HepG2 (cell line): ENCODE data around the gene MAGI1. TPM values are rescaled to one million over a fixed set of nuclear protein-coding genes. Genes with fewer than 3 reads are reported as not detected.

ENCODE experiments used
- ATAC-seq: fragments of 200-7000 bp; cut with Tn5 transposase; 3 replicates; pipeline ENCODE4 v1.9.1; 2020; ENCODE audit warnings: mild to moderate bottlenecking, moderate library complexity
- BruUV-seq: library from RNA; stranded (reverse); fragments of 400-500 nt; replicated peaks from 2 replicates; lab custom pipeline; 2021; lab: Mats Ljungman, UMichigan
- CTCF ChIA-PET: fragments of 300-600 bp; formaldehyde crosslinking; extraction: SDS; loops from one replicate; lab custom pipeline; 2021; ENCODE audit warnings: low total read pairs, inconsistent platforms, low intra/inter-chr PET ratio; lab: Yijun Ruan, JAX
- POLR2A ChIA-PET: fragments of 350-600 bp; sonication (Branson Sonifier 250); formaldehyde crosslinking; loops from one replicate; lab custom pipeline; 2020; ENCODE audit warnings: antibody characterized with exemption, inconsistent platforms; lab: Yijun Ruan, JAX
- DNase-seq: peaks from one replicate; pipeline ENCODE4 v3.0.0-alpha.2; 2015; ENCODE audit warnings: low spot score
- FAIRE-seq: peaks from 3 replicates; lab custom pipeline; 2011; peaks lifted over from hg19 to GRCh38; lab: Jason Lieb, UNC
- H2AFZ ChIP-seq: one replicate; pipeline ENCODE4 v1.6.1; 2011; ENCODE audit warnings: low read length, inconsistent platforms
- H3K27ac ChIP-seq: fragments of 300-600 bp; 3 replicates; pipeline ENCODE4 v1.8.0; 2011; ENCODE audit warnings: mixed run types, mild to moderate bottlenecking, mixed read lengths, low read length, inconsistent platforms; ENCODE audit not compliant: insufficient read depth; ENCODE audit errors: extremely low read length
- H3K27me3 ChIP-seq, 2 experiments: fragments of 200-600 bp in 1 of 2; 2 replicates in 1 of 2; 3 replicates in 1 of 2; pipeline versions ENCODE4 v1.6.0 to v1.8.0; 2011; ENCODE audit warnings: low read length in 2 of 2, mild to moderate bottlenecking in 2 of 2, moderate library complexity in 2 of 2, inconsistent platforms in 1 of 2; ENCODE audit not compliant: insufficient read depth in 2 of 2, control insufficient read depth in 1 of 2
- H3K36me3 ChIP-seq, 2 experiments: fragments of 200-600 bp in 1 of 2; replicated peaks in 1 of 2; 2 replicates in 1 of 2; 3 replicates in 1 of 2; pipeline versions ENCODE4 v1.5.1 to v1.8.0; 2011; ENCODE audit warnings: low read length in 2 of 2, inconsistent platforms in 1 of 2; ENCODE audit not compliant: insufficient read depth in 2 of 2, control insufficient read depth in 1 of 2
- H3K4me1 ChIP-seq: 2 replicates; pipeline ENCODE4 v1.5.1; 2012; ENCODE audit warnings: low read length, inconsistent platforms; ENCODE audit not compliant: insufficient read depth
- H3K4me2 ChIP-seq: 2 replicates; pipeline ENCODE4 v1.6.0; 2011; ENCODE audit warnings: low read depth, low read length, inconsistent platforms
- H3K4me3 ChIP-seq, 3 experiments: fragments of 200-600 bp in 1 of 3; sonication (generic), shearing (Covaris generic) in 1 of 3; replicated peaks in 1 of 3; 2 replicates each; pipeline ENCODE4 v1.5.1; 2011 to 2016; ENCODE audit warnings: low read length in 3 of 3, inconsistent platforms in 2 of 3, low read depth in 2 of 3, mild to moderate bottlenecking in 2 of 3, control low read depth in 1 of 3, mixed read lengths in 1 of 3; ENCODE audit not compliant: insufficient read depth in 1 of 3
- H3K79me2 ChIP-seq: one replicate; pipeline ENCODE4 v1.6.1; 2011; ENCODE audit warnings: low read length, inconsistent platforms; ENCODE audit not compliant: insufficient read depth
- H3K9ac ChIP-seq: 2 replicates; pipeline ENCODE4 v1.6.0; 2011; ENCODE audit warnings: mild to moderate bottlenecking, low read depth, low read length, inconsistent platforms; ENCODE audit not compliant: insufficient read depth
- H3K9me3 ChIP-seq: 2 replicates; pipeline ENCODE4 v1.5.1; 2012; ENCODE audit warnings: mild to moderate bottlenecking, low read length
- H4K20me1 ChIP-seq: 2 replicates; pipeline ENCODE4 v1.6.0; 2011; ENCODE audit warnings: inconsistent platforms, mild to moderate bottlenecking, low read length, moderate library complexity; ENCODE audit not compliant: insufficient read depth
- AGO1 ChIP-seq: fragments of 200-400 bp; formaldehyde crosslinking; IDR thresholded peaks from 2 replicates; pipeline ENCODE4 v1.6.1; 2017; ENCODE audit warnings: mild to moderate bottlenecking, low read depth, low read length, moderate library complexity; ENCODE audit not compliant: poor library complexity, severe bottlenecking
- CC2D1A ChIP-seq: sonication (generic); formaldehyde crosslinking; IDR thresholded peaks from 2 replicates; pipeline ENCODE4 v1.8.1; 2023; ENCODE audit warnings: mild to moderate bottlenecking, missing genetic modification reagents
- EP300 ChIP-seq, 3 experiments: sonication (generic) in 1 of 3; formaldehyde crosslinking in 1 of 3; IDR thresholded peaks; 2 replicates each; pipeline versions ENCODE4 v1.5.1 to v1.6.1; 2011 to 2020; ENCODE audit warnings: low read depth in 2 of 3, low read length in 2 of 3, borderline replicate concordance in 1 of 3, improper control_type of control experiment in 1 of 3, mild to moderate bottlenecking in 1 of 3, missing genetic modification reagents in 1 of 3, moderate library complexity in 1 of 3
- HDAC1 ChIP-seq: sonication (generic); formaldehyde crosslinking; IDR thresholded peaks from 2 replicates; pipeline ENCODE4 v1.5.1; 2020; ENCODE audit warnings: mild to moderate bottlenecking, missing genetic modification reagents
- HNRNPL ChIP-seq: fragments of 200-400 bp; formaldehyde crosslinking; IDR thresholded peaks from 2 replicates; pipeline ENCODE4 v1.6.1; 2017; ENCODE audit warnings: mild to moderate bottlenecking, low read depth, low read length
- KLF15 ChIP-seq: sonication (generic); formaldehyde crosslinking; IDR thresholded peaks from 2 replicates; pipeline ENCODE4 v1.8.1; 2023; ENCODE audit warnings: borderline replicate concordance, mild to moderate bottlenecking, inconsistent platforms, missing genetic modification reagents, mixed read lengths
- MED8 ChIP-seq: sonication (generic); formaldehyde crosslinking; IDR thresholded peaks from 2 replicates; pipeline ENCODE4 v1.8.1; 2023; ENCODE audit warnings: mild to moderate bottlenecking, missing genetic modification reagents; ENCODE audit not compliant: insufficient replicate concordance
- NR2F1 ChIP-seq, 2 experiments: fragments of 450-650 bp in 1 of 2; formaldehyde crosslinking in 1 of 2; IDR thresholded peaks; 2 replicates each; pipeline versions ENCODE4 v1.5.0 to v1.6.1; 2016 to 2020; ENCODE audit warnings: mild to moderate bottlenecking in 1 of 2, missing compliant biosample characterization in 1 of 2, missing genetic modification reagents in 1 of 2, moderate library complexity in 1 of 2
- TCF12 ChIP-seq, 2 experiments: fragments of 450-650 bp in 1 of 2; sonication (generic) in 1 of 2; formaldehyde crosslinking in 1 of 2; IDR thresholded peaks; 2 replicates each; pipeline versions ENCODE4 v1.6.1 to v1.8.0; 2017 to 2022; ENCODE audit warnings: antibody characterized with exemption in 1 of 2, mild to moderate bottlenecking in 1 of 2, missing genetic modification reagents in 1 of 2, moderate library complexity in 1 of 2
- ZNF331 ChIP-seq: sonication (generic); formaldehyde crosslinking; IDR thresholded peaks from 2 replicates; pipeline ENCODE4 v1.4.0; 2020; ENCODE audit warnings: missing genetic modification reagents
- ZNF605 ChIP-seq: sonication (generic); formaldehyde crosslinking; IDR thresholded peaks from 2 replicates; pipeline ENCODE4 v1.8.0; 2022; ENCODE audit warnings: mild to moderate bottlenecking, missing genetic modification reagents
- ZNF777 ChIP-seq: sonication (generic); formaldehyde crosslinking; IDR thresholded peaks from 2 replicates; pipeline ENCODE4 v1.4.0; 2020; ENCODE audit warnings: missing genetic modification reagents
- ZNF788 ChIP-seq: sonication (generic); formaldehyde crosslinking; IDR thresholded peaks from 2 replicates; pipeline ENCODE4 v1.5.0; 2020; ENCODE audit warnings: mild to moderate bottlenecking, missing genetic modification reagents, borderline replicate concordance
- ZNF83 ChIP-seq: sonication (generic); formaldehyde crosslinking; IDR thresholded peaks from 2 replicates; pipeline ENCODE4 v1.4.0; 2020; ENCODE audit warnings: missing genetic modification reagents, mild to moderate bottlenecking, borderline replicate concordance
- WGBS: methylation state at CpG from one replicate; pipeline ENCODE4 v1.1.6; 2017; ENCODE audit warnings: low lambda C conversion rate; 5-methylcytosine and 5-hydroxymethylcytosine counted together
- in situ Hi-C: cut with HindIII; loops from 2 replicates; pipeline ENCODE4 v1.10.0; 2017; ENCODE audit warnings: low pct_unique_long_range_greater_than_20kb; ENCODE audit not compliant: extremely low pct_ligation_motif_present
- intact Hi-C: fragments of 100-400 bp; cut with micrococcal nuclease; formaldehyde crosslinking; loops from one replicate; pipeline ENCODE4 v1.10.0; 2022; ENCODE audit not compliant: unreplicated experiment
- polyA plus RNA-seq, 8 experiments: library from polyadenylated mRNA; depleted of rRNA in 3 of 8; stranded (reverse) in 7 of 8; unstranded in 1 of 8; fragments of >200 nt; fragmentation: Illumina TruSeq in 4 of 8; extraction: Trizol in 4 of 8; gene quantifications; 2 replicates each; pipeline versions ENCODE4 v1.2.1 to v1.2.3, GENCODE V29; 2011 to 2016; ENCODE audit warnings: low read depth in 4 of 8, missing spikeins in 1 of 8, mixed read lengths in 1 of 8; ENCODE audit not compliant: insufficient read depth in 1 of 8
- total RNA-seq, 5 experiments: library from RNA; depleted of rRNA; stranded (reverse); fragments of >200 nt; fragmentation: Illumina TruSeq; extraction: Trizol; gene quantifications; 2 replicates each; pipeline ENCODE4 v1.2.3, GENCODE V29; 2016; ENCODE audit warnings: low read depth in 1 of 5
- TF ChIP-seq, protein P1 (sequence below): sonication (generic); formaldehyde crosslinking; IDR thresholded peaks from 2 replicates; pipeline ENCODE4 v1.5.0; 2020; ENCODE audit warnings: mild to moderate bottlenecking, low read depth, missing genetic modification reagents, borderline replicate concordance
- TF ChIP-seq, protein P2 (sequence below): IDR thresholded peaks from 2 replicates; pipeline ENCODE4 v1.6.1; 2016; ENCODE audit warnings: missing compliant biosample characterization, missing genetic modification reagents, borderline replicate concordance
- TF ChIP-seq, protein P3 (sequence below): sonication (generic); formaldehyde crosslinking; IDR thresholded peaks from 2 replicates; pipeline ENCODE4 v1.5.0; 2020; ENCODE audit warnings: mild to moderate bottlenecking, missing genetic modification reagents
- TF ChIP-seq, protein P4 (sequence below): conservative IDR thresholded peaks from 2 replicates; pipeline ENCODE4 v1.6.1; 2018; ENCODE audit warnings: missing genetic modification reagents

MAGI1 gene
- total and polyA plus RNA-seq, 2 of the 13 experiments (the other 11 are each of a cell fraction or from before 2014, with no cell fraction given), result 22.2 to 26.0 TPM

DNA sequence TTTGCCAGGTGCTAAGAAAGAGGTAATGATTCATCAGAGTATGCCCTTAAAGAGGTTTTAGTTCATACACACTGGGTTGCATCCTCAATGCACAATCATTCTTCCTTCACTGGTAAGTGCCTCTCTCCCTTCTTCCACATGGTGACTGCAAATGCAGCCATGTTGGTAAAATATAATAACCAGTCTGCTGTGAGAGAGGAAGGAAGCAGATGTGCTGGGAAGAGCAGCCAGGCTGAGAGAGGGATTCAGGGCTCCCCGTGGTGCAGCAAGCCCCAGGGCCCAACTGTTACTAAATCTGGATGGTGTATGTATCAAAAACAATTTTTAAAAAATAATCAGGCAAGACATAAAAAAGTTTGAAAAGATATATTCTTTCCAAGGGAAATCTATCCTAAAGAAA is 498.1 kb downstream of the MAGI1 start (continued):
- TF ChIP-seq KLF15 (CRISPR knock-in tag) (no peak), ZNF777 (CRISPR knock-in tag) (no peak)
- TF ChIP-seq, protein P1, sequence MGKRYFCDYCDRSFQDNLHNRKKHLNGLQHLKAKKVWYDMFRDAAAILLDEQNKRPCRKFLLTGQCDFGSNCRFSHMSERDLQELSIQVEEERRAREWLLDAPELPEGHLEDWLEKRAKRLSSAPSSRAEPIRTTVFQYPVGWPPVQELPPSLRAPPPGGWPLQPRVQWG, result no peak

DNA sequence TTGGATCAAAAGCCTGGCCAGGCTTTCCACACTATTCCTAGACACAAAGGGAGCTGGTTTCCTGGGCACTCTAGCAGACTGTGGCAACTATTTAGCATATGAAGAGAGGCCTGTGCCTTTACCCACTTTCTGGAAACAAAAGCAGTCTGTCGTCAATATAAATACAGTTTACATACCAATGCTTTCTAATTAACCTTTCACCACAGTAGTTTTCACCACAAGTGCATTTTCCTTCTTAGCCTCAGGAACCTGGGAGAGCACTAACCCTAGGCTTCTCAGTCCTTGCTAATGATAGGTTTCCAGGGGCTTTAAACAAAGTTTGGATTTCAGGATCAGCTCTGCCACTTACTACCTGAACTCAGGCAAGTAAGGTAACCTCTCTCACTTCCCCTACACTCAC is 499.1 kb downstream of the MAGI1 start:
- Histone ChIP-seq H3K4me1 (peaks cover 7% of the 10 kb centered on the region; the same call in 1 of the 2 replicates), H3K27me3 (no peaks in the 10 kb centered on the region), H3K4me3 (no peak overlapping the region), H3K9me3 (no peaks in the 10 kb centered on the region), H3K79me2 (peaks cover 14% of the 10 kb centered on the region), H2AFZ (no peak overlapping the region), H3K36me3 (no peaks in the 10 kb centered on the region), H3K4me2 (no peak overlapping the region), H3K27ac (no peak overlapping the region), H3K9ac (no peak overlapping the region), H4K20me1 (peaks cover 23% of the 10 kb centered on the region)
- BruUV-seq, result no TSS peak
- intact Hi-C loops (no loop called here), in situ Hi-C loops (no loop called here)
- CTCF ChIA-PET, result no interaction called here
- WGBS, result 100% methylated on average over 1 of the region's 1 CpG
- POLR2A ChIA-PET, result no interaction called here
- no peak for FAIRE-seq
- ATAC-seq, result no peak
- no peak for DNase-seq
- TF ChIP-seq ZNF331 (CRISPR knock-in tag) (no peak), NR2F1 (CRISPR knock-in tag; IDR thresholded peaks at IDR 0.05) (no peak), TCF12 (IDR thresholded peaks at IDR 0.05) (no peak), TCF12 (CRISPR knock-in tag; IDR thresholded peaks at IDR 0.05) (no peak), AGO1 (no peak), EP300 (IDR thresholded peaks at IDR 0.05; ENCODE audit: low read depth in 2 of 2, low read length in 2 of 2) (no peak), EP300 (CRISPR knock-in tag; IDR thresholded peaks at IDR 0.05; ENCODE audit: borderline replicate concordance) (no peak), HNRNPL (no peak), ZNF83 (CRISPR knock-in tag) (no peak), MED8 (CRISPR knock-in tag) (no peak), HDAC1 (CRISPR knock-in tag) (no peak), ZNF788 (CRISPR knock-in tag) (no peak), CC2D1A (no peak), ZNF605 (CRISPR knock-in tag) (no peak)
- TF ChIP-seq, protein P2, sequence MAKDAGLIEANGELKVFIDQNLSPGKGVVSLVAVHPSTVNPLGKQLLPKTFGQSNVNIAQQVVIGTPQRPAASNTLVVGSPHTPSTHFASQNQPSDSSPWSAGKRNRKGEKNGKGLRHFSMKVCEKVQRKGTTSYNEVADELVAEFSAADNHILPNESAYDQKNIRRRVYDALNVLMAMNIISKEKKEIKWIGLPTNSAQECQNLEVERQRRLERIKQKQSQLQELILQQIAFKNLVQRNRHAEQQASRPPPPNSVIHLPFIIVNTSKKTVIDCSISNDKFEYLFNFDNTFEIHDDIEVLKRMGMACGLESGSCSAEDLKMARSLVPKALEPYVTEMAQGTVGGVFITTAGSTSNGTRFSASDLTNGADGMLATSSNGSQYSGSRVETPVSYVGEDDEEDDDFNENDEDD (CRISPR knock-in tag), result no peak
- TF ChIP-seq, protein P3, sequence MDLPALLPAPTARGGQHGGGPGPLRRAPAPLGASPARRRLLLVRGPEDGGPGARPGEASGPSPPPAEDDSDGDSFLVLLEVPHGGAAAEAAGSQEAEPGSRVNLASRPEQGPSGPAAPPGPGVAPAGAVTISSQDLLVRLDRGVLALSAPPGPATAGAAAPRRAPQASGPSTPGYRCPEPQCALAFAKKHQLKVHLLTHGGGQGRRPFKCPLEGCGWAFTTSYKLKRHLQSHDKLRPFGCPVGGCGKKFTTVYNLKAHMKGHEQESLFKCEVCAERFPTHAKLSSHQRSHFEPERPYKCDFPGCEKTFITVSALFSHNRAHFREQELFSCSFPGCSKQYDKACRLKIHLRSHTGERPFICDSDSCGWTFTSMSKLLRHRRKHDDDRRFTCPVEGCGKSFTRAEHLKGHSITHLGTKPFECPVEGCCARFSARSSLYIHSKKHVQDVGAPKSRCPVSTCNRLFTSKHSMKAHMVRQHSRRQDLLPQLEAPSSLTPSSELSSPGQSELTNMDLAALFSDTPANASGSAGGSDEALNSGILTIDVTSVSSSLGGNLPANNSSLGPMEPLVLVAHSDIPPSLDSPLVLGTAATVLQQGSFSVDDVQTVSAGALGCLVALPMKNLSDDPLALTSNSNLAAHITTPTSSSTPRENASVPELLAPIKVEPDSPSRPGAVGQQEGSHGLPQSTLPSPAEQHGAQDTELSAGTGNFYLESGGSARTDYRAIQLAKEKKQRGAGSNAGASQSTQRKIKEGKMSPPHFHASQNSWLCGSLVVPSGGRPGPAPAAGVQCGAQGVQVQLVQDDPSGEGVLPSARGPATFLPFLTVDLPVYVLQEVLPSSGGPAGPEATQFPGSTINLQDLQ (CRISPR knock-in tag), result no peak
- TF ChIP-seq, protein P4, sequence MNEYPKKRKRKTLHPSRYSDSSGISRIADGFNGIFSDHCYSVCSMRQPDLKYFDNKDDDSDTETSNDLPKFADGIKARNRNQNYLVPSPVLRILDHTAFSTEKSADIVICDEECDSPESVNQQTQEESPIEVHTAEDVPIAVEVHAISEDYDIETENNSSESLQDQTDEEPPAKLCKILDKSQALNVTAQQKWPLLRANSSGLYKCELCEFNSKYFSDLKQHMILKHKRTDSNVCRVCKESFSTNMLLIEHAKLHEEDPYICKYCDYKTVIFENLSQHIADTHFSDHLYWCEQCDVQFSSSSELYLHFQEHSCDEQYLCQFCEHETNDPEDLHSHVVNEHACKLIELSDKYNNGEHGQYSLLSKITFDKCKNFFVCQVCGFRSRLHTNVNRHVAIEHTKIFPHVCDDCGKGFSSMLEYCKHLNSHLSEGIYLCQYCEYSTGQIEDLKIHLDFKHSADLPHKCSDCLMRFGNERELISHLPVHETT, result no peak
